Measurements from ENCODE around the gene SPHK2.

Gene SPHK2

DNA sequence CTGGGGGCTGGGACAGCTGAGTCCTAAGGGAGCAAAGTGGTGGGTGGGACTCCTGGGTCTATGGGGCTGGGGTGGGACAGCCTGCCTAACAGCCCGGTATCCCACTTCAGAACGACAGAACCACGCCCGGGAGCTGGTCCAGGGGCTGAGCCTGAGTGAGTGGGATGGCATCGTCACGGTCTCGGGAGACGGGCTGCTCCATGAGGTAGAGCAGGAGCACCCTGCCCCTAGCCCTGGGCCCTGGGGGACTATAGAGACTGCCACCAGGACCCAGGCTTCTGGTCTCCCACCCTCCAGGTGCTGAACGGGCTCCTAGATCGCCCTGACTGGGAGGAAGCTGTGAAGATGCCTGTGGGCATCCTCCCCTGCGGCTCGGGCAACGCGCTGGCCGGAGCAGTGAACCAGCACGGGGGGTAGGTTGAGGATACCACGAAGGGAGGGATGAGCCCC is 8.6 kb downstream of the SPHK2 start:
- H3K4me3 ChIP-seq (ENCODE audit: severe bottlenecking), result no peak overlapping the region
- H3K27me3 ChIP-seq (ENCODE audit: insufficient read depth, poor library complexity, severe bottlenecking), result no peaks in the 10 kb centered on the region
- ATAC-seq (ENCODE audit: low read depth) (no peak), DNase-seq (ENCODE audit: low spot score) (no peak)
- H3K4me1 ChIP-seq (ENCODE audit: insufficient read depth, poor library complexity, severe bottlenecking), result peaks cover 15% of the 10 kb centered on the region
- peaks cover 13% of the 10 kb centered on the region for H3K36me3 ChIP-seq (ENCODE audit: low read depth)
- no peaks in the 10 kb centered on the region for H3K9me3 ChIP-seq (ENCODE audit: severe bottlenecking)
- H3K27ac ChIP-seq (ENCODE audit: poor library complexity, severe bottlenecking), result peak overlapping the region; percentile 15
- TF ChIP-seq, protein P1, sequence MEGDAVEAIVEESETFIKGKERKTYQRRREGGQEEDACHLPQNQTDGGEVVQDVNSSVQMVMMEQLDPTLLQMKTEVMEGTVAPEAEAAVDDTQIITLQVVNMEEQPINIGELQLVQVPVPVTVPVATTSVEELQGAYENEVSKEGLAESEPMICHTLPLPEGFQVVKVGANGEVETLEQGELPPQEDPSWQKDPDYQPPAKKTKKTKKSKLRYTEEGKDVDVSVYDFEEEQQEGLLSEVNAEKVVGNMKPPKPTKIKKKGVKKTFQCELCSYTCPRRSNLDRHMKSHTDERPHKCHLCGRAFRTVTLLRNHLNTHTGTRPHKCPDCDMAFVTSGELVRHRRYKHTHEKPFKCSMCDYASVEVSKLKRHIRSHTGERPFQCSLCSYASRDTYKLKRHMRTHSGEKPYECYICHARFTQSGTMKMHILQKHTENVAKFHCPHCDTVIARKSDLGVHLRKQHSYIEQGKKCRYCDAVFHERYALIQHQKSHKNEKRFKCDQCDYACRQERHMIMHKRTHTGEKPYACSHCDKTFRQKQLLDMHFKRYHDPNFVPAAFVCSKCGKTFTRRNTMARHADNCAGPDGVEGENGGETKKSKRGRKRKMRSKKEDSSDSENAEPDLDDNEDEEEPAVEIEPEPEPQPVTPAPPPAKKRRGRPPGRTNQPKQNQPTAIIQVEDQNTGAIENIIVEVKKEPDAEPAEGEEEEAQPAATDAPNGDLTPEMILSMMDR (IDR thresholded peaks at IDR 0.05; ENCODE audit: poor library complexity, severe bottlenecking), result no peak

DNA sequence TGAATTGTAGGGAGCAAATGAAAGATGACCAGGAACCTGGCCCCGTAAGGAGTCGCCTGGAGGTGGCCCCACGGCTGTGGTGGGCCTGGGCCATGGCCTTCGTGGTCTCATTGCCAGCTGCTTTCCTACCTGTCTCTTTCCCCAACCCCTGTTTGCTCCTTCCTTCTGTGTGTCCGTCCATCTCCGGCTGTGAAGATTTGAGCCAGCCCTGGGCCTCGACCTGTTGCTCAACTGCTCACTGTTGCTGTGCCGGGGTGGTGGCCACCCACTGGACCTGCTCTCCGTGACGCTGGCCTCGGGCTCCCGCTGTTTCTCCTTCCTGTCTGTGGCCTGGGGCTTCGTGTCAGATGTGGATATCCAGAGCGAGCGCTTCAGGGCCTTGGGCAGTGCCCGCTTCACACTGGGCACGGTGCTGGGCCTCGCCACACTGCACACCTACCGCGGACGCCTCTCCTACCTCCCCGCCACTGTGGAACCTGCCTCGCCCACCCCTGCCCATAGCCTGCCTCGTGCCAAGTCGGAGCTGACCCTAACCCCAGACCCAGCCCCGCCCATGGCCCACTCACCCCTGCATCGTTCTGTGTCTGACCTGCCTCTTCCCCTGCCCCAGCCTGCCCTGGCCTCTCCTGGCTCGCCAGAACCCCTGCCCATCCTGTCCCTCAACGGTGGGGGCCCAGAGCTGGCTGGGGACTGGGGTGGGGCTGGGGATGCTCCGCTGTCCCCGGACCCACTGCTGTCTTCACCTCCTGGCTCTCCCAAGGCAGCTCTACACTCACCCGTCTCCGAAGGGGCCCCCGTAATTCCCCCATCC is 9.4 kb downstream of the SPHK2 start:
- H3K36me3 ChIP-seq (ENCODE audit: low read depth), result peaks cover 17% of the 10 kb centered on the region
- ATAC-seq (ENCODE audit: low read depth), result no peak
- H3K27me3 ChIP-seq (ENCODE audit: insufficient read depth, poor library complexity, severe bottlenecking), result no peaks in the 10 kb centered on the region
- H3K27ac ChIP-seq (ENCODE audit: poor library complexity, severe bottlenecking), result no peak overlapping the region
- H3K4me3 ChIP-seq (ENCODE audit: severe bottlenecking), result no peak overlapping the region
- no peak for DNase-seq (ENCODE audit: low spot score)
- TF ChIP-seq, protein P1 (IDR thresholded peaks at IDR 0.05; ENCODE audit: poor library complexity, severe bottlenecking), result no peak
- no peaks in the 10 kb centered on the region for H3K9me3 ChIP-seq (ENCODE audit: severe bottlenecking)
- peaks cover 17% of the 10 kb centered on the region for H3K4me1 ChIP-seq (ENCODE audit: insufficient read depth, poor library complexity, severe bottlenecking)

DNA sequence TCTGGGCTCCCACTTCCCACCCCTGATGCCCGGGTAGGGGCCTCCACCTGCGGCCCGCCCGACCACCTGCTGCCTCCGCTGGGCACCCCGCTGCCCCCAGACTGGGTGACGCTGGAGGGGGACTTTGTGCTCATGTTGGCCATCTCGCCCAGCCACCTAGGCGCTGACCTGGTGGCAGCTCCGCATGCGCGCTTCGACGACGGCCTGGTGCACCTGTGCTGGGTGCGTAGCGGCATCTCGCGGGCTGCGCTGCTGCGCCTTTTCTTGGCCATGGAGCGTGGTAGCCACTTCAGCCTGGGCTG is 9.9 kb downstream of the SPHK2 start:
- peaks cover 17% of the 10 kb centered on the region for H3K36me3 ChIP-seq (ENCODE audit: low read depth)
- ATAC-seq (ENCODE audit: low read depth), result no peak
- no peak overlapping the region for H3K4me3 ChIP-seq (ENCODE audit: severe bottlenecking)

DNA sequence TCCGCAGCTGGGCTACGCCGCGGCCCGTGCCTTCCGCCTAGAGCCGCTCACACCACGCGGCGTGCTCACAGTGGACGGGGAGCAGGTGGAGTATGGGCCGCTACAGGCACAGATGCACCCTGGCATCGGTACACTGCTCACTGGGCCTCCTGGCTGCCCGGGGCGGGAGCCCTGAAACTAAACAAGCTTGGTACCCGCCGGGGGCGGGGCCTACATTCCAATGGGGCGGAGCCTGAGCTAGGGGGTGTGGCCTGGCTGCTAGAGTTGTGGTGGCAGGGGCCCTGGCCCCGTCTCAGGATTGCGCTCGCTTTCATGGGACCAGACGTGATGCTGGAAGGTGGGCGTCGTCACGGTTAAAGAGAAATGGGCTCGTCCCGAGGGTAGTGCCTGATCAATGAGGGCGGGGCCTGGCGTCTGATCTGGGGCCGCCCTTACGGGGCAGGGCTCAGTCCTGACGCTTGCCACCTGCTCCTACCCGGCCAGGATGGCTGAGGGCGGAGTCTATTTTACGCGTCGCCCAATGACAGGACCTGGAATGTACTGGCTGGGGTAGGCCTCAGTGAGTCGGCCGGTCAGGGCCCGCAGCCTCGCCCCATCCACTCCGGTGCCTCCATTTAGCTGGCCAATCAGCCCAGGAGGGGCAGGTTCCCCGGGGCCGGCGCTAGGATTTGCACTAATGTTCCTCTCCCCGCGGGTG is 10.4 kb downstream of the SPHK2 start:
- Histone ChIP-seq H3K36me3 (ENCODE audit: low read depth) (peaks cover 17% of the 10 kb centered on the region), H3K4me1 (ENCODE audit: insufficient read depth, poor library complexity, severe bottlenecking) (peaks cover 23% of the 10 kb centered on the region), H3K4me3 (ENCODE audit: severe bottlenecking) (no peak overlapping the region), H3K27me3 (ENCODE audit: insufficient read depth, poor library complexity, severe bottlenecking) (no peaks in the 10 kb centered on the region), H3K27ac (ENCODE audit: poor library complexity, severe bottlenecking) (no peak overlapping the region), H3K9me3 (ENCODE audit: severe bottlenecking) (no peaks in the 10 kb centered on the region)
- TF ChIP-seq, protein P1 (IDR thresholded peaks at IDR 0.05; ENCODE audit: poor library complexity, severe bottlenecking), result no peak
- ATAC-seq (ENCODE audit: low read depth) (no peak), DNase-seq (ENCODE audit: low spot score) (no peak)

More for the DNA sequence above, 9.9 kb downstream of the SPHK2 start:
- TF ChIP-seq, protein P1 (IDR thresholded peaks at IDR 0.05; ENCODE audit: poor library complexity, severe bottlenecking), result no peak
- DNase-seq (ENCODE audit: low spot score), result no peak
- Histone ChIP-seq H3K27me3 (ENCODE audit: insufficient read depth, poor library complexity, severe bottlenecking) (no peaks in the 10 kb centered on the region), H3K4me1 (ENCODE audit: insufficient read depth, poor library complexity, severe bottlenecking) (peaks cover 21% of the 10 kb centered on the region), H3K27ac (ENCODE audit: poor library complexity, severe bottlenecking) (no peak overlapping the region), H3K9me3 (ENCODE audit: severe bottlenecking) (no peaks in the 10 kb centered on the region)
